GM19468 (cell line): ENCODE results near the gene CDH6.
"Not testable (repeated sequence)": the region's sequence is repeated elsewhere in the genome, so short reads cannot be mapped to it uniquely, and the experiment has no call there.

Experiments
- ATAC-seq: cut with Tn5 transposase; IDR thresholded peaks from one replicate; pipeline ENCODE4 v1.9.1; 2021; ENCODE audit warnings: mild to moderate bottlenecking, moderate library complexity, moderate number of reproducible peaks; ENCODE audit not compliant: unreplicated experiment; ENCODE audit errors: extremely low read depth

Gene CDH6

GRCh38 chr5:31303688-31304087 is 110.2 kb downstream of the CDH6 start:
- ATAC-seq, result no peak

- no peak for ATAC-seq
Measured at GRCh38 chr5:31317665-31318064, 124.2 kb downstream of the CDH6 start.

DNA sequence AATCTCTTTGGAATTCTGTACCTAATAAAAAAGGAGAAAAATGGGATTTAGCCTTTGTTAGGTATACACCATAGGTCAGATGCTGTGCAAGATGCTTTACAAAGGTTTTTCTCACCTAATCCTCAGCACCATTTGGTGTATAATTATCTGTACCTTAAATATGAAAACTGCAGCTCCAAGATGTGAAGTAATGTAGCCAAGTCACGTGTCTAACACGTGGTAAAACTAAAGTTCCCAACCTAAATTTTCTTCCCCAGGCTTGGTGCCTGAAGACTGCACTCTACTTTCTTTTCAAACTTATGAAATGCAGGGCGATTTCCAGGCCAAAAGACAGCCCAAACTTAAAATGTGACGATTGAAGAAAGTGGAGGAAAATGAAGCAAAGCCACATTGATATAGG is 125.8 kb downstream of the CDH6 start:
- no peak for ATAC-seq

DNA sequence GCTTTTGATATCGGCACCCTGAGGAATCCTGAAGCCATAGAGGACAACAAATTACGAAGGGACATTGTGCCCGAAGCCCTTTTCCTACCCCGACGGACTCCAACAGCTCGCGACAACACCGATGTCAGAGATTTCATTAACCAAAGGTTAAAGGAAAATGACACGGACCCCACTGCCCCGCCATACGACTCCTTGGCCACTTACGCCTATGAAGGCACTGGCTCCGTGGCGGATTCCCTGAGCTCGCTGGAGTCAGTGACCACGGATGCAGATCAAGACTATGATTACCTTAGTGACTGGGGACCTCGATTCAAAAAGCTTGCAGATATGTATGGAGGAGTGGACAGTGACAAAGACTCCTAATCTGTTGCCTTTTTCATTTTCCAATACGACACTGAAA is 129.5 kb downstream of the CDH6 start:
- ATAC-seq, result no peak

DNA sequence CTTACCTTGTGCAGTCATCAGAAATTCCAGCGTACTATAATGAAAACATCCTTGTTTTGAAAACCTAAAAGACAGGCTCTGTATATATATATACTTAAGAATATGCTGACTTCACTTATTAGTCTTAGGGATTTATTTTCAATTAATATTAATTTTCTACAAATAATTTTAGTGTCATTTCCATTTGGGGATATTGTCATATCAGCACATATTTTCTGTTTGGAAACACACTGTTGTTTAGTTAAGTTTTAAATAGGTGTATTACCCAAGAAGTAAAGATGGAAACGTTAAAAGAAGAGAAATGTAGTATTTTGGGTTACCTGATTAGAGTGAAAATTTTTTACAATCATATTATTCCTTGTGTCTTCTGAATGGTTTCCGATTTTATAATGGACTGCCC is 131.4 kb downstream of the CDH6 start:
- ATAC-seq, result no peak

GRCh38 chr5:31328040-31328733 is 134.7 kb downstream of the CDH6 start:
- no peak for ATAC-seq

GRCh38 chr5:31329715-31330114 is 136.2 kb downstream of the CDH6 start:
- no peak for ATAC-seq

DNA sequence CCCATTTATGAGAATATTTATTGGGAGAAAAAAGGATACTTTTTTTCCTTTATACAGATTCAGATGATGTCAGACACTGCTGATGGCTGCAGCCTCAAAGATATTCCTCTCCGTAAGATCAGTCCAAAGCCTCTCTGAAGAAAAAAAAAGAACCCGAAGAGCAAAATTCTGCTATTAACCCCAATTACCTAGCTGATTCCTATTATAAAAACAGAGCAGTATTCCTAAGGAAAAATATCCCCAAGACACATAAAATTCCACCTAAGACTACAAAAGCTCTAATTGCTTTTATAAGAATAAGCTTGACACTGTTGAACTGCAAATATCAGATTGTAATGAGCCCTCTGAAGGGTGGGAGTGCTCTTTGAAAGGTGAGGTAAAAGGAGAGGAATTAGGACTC is 138.7 kb downstream of the CDH6 start:
- ATAC-seq, result no peak

DNA sequence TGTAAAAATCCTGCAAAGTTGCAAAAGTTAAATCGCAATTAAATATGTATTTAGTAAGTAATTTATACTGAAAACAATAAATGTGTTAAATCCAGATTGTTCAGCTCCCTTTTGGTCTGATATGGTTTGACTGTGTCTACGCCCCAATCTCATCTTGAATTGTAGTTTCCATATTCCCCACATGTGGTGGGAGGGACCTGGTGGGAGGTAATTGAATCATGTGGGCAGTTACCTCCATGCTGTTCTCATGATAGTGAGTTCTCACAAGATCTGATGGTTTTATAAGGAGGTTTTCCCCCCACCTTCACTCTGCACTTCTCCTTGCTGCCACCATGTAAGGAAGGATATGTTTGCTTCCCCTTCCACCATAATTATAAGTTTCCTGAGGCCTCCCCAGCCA is 140.0 kb downstream of the CDH6 start:
- ATAC-seq, result no peak

DNA sequence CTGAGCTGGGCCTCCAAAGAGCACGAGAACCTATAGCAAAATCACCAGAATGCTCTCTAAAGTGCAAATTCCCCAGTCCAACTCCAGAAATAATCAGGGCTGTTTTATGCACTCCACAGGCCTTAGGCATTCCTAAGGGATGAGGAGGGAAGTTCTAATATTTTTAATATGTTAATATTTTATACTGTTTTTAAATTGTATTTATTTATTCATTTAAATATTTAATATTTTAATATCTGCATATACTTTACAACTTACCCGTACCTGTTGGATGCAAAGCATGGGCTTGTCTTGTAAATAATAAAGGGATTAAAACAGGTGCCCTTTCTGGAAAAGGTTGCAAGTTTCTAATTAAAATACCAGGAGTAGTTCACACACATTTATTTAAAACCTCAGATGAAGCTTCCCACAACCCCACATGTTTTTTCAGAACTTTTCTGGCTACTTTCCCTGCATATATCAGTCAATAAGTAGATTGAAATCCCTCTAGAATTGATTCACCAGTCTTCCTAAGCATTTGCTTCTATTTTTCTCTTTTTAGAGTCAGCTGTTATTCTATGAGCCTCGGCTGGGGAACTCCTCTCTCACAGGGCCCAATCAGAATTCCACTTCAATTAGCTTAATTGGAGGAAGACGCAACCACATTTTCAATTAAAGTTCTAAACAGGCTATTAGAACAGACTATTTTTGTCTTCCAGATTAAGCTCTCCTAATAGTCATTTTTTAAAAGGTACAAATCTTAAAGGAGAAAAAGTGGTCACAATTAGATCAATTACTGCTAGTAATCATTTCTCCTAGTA is 140.8 kb downstream of the CDH6 start:
- ATAC-seq, result no peak

DNA sequence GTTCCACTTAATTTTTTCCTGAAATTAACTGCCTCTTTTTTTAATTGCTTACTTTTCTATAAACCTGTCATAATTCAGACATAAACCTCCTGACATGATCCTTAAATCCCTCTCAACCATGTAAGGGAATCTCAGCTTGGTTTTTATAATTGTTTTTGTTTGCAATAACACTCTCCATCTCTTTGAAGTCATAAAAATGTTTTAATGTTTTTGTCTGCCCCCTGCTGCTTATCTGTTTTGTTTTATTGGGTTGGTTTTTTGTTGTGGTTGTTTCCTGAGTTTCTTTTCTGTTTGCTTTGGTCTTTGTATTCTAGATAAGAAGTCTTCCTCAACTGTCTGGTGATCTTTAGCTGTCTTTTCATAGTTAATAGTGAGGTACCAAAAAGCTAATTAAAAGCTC is 142.0 kb downstream of the CDH6 start:
- ATAC-seq, result no peak

GRCh38 chr5:31343946-31344345 is 150.5 kb downstream of the CDH6 start:
- ATAC-seq, result no peak

DNA sequence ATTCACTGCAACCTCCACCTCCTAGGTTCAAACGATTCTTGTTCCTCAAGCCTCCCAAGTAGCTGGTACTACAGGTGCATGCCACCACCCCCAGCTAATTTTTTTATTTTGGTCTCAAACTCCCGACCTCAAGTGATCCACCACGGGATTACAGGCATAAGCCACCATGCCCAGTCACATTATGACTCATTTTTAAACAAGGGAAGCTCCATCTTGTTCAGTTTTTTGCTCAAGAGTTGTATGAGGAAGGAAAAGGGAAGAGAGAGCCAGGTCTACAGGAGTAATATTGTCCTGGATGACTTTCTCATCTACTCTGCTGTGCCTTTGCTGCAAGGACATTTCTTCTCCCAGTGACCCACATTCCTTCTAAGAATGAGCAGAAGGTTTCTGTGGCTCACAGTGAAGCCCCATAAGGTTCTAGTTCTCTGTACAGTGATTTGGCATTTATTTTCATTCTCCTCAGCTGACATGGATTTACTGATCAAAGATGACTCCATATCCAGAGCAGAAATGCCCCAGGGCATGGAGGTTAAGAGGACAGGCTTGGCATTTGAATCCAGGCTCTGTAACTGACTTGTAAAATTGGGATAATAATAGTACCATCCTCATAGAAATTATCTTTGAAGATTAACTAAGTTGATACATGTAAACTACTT is 153.5 kb downstream of the CDH6 start:
- ATAC-seq, result no peak

DNA sequence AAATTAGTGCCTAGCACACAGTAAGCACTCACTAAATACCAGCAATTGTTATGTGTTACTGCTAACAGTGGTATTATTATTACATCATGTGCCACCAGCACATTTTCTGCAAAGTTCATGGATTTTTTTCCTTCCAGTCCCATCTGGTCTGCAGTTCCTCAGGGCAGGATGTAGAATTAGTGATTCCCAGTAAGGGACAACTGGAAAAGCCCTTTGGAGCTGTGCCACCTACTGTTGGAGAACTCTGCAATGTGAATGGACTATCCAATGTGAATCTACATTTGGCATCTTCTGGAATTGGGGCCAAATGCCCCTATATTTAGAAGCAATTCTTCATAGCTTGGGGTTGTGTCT is 154.0 kb downstream of the CDH6 start:
- no peak for ATAC-seq

DNA sequence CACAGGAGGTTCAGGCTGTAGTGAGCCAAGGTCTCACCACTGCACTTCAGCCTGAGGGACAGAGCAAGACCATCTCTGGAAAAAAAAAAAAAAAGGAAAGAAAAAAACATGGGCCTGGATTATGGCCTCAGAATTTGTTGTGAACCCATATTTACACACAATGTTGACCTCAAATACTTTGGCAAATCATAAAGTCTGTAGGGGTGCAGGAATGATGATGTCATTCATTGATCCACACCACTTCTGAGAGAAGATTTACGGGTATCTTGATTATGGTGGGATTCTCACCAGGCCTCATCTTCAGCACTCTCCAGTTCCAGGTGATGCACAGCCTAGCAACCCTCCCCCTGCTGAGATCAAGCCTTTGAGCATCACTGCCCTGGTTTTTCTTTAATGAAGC is 156.9 kb downstream of the CDH6 start:
- ATAC-seq, result no peak

GRCh38 chr5:31355337-31355736 is 161.9 kb downstream of the CDH6 start:
- no peak for ATAC-seq

DNA sequence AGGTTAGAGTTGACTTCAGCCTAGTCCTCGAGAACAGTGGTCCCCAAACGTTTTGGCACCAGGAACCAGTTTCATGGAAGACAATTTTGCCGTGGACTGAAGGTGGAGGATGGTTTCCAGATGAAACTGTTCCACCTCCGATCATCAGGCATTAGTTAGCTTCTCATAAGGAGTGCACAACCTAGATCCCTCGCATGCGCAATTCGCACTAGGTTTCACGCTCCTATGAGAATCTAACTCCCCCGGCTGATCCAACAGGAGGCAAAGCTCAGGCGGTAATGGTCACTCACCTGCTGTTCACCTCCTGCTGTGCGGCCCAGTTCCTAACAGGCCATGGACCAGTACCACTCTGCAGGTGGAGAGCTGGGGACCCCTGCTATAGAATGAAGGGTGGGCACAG is 163.6 kb downstream of the CDH6 start:
- ATAC-seq, result no peak

DNA sequence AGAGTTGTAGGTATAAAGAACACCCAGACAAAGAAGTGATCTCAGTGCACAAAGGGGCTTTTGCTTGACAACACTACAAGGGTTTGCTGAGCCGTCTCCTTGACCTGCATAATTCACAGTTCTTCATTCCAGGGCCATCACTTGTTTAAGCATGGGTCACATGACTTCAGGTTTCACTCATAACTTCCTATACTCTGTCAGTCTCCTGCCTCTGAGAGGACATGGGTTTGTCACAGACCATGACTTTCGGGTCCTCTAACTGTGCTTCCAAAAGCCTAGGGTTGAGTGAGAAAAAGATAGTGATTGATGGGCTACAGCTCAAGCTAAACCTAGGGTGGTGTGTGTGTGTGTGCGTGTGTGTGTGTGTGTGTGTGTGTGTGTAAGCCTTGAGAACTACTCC is 166.4 kb downstream of the CDH6 start:
- no peak for ATAC-seq

DNA sequence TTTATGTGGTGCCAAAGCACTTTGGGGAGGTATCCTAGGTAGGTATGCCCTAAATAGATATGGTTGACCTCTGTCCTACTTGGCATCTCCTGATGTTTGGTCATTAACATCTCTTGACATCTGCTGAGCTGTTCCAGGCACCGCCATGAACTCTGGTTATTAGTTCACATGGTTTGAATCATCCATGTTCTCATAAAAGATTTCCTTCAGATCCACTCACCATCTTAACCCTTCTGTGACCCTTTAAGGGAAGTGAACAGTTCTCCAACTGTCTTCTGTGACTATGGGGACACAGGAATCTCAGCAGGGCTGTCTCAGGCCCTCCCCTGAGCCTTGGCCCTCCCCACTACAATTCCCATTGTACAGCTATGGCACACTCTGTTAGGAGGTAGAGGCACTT is 167.7 kb downstream of the CDH6 start:
- no peak for ATAC-seq

DNA sequence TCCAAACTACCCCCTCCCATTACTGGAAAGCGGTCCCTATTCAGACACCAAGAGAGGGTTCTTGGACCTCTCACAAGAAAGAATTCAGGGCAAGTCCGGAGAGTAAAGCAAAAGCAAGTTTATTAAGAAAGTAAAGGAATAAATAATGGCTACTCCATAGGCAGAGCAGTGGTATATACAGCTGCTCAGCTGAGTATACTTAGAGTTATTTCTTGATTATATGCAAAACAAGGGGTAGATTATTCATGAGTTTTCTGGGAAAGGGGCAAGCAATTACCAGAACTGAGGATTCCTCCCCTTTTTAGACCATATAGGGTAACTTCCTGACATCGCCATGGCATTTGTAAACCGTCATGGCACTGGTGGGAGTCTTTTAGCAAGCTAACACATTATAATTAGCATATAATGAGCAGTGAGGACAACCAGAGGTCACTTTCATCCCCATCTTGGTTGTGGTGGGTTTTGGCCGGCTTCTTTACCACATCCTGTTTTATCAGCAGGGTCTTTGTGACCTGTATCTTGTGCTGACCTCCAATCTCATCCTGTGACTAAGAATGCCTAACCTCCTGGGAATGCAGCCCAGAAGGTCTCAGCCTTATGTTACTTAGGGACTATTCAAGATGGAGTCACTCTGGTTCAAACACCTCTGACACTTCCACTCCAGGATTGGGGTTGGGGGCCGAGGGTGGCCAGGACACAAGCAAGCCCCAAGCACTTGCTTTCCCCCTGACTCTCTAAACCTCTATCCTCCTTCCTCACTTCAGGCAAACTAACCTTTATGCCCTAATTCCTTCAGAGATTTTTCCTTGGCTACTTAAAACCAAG is 168.4 kb downstream of the CDH6 start:
- not testable (repeated sequence) for ATAC-seq

DNA sequence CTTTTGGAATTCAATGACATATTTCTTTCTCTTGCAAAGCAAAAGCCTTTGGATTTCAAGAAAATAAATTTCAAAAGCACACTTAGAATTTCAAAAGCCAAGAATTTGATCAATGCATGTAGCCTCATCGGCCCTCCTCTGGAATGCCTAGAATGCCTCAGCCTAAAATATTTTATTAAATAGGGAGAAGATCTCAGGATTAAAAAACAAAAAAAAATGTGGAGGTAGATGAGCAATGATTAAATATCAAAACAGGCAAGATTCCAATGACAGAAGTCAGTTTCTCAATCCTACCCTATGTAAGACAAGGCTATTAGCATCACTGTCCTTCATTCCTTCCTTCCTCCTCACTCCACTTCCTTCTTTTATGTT is 169.0 kb downstream of the CDH6 start:
- ATAC-seq, result no peak
